NT2/D1 (cell line): Measurements from ENCODE around the gene PHYKPL.

Experiments used
- DNase-seq: peaks from one replicate; pipeline ENCODE4 v3.0.0-alpha.2; 2011; ENCODE audit warnings: low read depth, low spot score
- H3K27me3 ChIP-seq: 2 replicates; pipeline ENCODE4 v1.6.0; 2011; ENCODE audit warnings: mild to moderate bottlenecking; ENCODE audit not compliant: insufficient read length, insufficient read depth
- H3K36me3 ChIP-seq: 2 replicates; pipeline ENCODE4 v1.6.1; 2011; ENCODE audit warnings: mild to moderate bottlenecking, low read length, mixed read lengths; ENCODE audit not compliant: insufficient read depth, insufficient read length
- H3K4me1 ChIP-seq: 2 replicates; pipeline ENCODE4 v1.5.1; 2011; ENCODE audit not compliant: insufficient read depth, insufficient read length
- H3K4me3 ChIP-seq: 2 replicates; pipeline ENCODE4 v1.5.1; 2011; ENCODE audit warnings: low read depth; ENCODE audit not compliant: insufficient read length
- H3K9ac ChIP-seq: 2 replicates; pipeline ENCODE4 v1.6.0; 2011; ENCODE audit warnings: low read depth; ENCODE audit not compliant: insufficient read length
- H3K9me3 ChIP-seq: 2 replicates; pipeline ENCODE4 v1.5.1; 2011; ENCODE audit warnings: mild to moderate bottlenecking, low read length; ENCODE audit not compliant: insufficient read depth
- SUZ12 ChIP-seq: IDR thresholded peaks from 2 replicates; pipeline ENCODE4 v1.6.1; 2011; ENCODE audit not compliant: insufficient read length, insufficient read depth; ENCODE audit errors: extremely low read depth
- YY1 ChIP-seq: IDR thresholded peaks from 2 replicates; pipeline ENCODE4 v1.6.1; 2011; ENCODE audit not compliant: insufficient read length, insufficient read depth
- ZNF274 ChIP-seq: IDR thresholded peaks from 2 replicates; pipeline ENCODE4 v1.6.1; 2011; ENCODE audit warnings: mild to moderate bottlenecking, low read depth, low read length

PHYKPL gene

DNA sequence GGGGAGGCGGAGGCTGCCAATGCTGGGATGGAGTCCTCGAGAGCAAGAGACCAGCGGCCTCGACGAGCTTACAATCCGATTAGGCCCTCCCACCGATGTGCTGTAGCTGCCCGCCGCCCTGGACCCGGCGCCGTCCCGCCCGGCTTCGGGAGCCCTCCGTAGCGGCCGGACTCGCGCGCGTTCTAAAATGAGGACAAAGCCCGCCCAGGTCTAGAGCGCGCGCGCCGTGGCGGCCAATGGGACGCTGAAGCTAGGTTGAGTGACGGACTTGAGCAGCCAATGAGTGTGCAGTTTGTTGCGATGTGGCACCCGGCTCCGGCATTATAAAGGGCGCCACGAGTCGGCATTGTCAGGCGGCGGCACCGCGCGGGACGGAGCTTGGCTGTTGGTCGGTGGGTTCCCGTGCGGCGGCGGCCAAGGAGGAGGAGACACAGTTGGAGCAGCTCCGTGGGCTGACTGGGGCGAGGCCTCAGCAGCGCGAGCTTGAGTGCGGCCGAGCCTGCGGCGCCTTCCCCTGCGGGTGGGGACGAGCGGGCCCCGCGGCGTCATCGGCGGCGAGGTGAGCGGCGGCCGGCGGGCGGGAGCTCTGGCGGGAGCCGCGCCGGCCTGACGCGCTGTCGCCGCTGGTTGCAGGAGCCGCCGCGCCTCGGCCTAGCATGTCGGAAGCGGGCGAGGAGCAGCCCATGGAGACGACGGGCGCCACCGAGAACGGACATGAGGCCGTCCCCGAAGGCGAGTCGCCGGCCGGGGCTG is 28.2 kb downstream of the PHYKPL start, which contains the start of gene HNRNPAB:
Gene HNRNPAB (plus strand): TSS at position 352 of the 753 bp plus-strand sequence. CDS start 305 bp downstream, at position 657.
- Histone ChIP-seq H3K27me3 (no peaks in the 10 kb centered on the region), H3K9ac (peak within 1 kb of the TSS; percentile 99), H3K4me1 (peaks cover 6% of the 10 kb centered on the region), H3K4me3 (peak within 1 kb of the TSS; percentile 90), H3K36me3 (peaks cover 43% of the 10 kb centered on the region), H3K9me3 (no peaks in the 10 kb centered on the region)
- peak; percentile 92 for DNase-seq
- no peak for TF ChIP-seq SUZ12
- peak; percentile 29 for TF ChIP-seq YY1
- no peak for TF ChIP-seq ZNF274

- no peak for DNase-seq
- H3K9ac ChIP-seq = peak overlapping the region; percentile 93
- no peaks in the 10 kb centered on the region for H3K27me3 ChIP-seq
- no peaks in the 10 kb centered on the region for H3K9me3 ChIP-seq
- no peak for TF ChIP-seq ZNF274
- TF ChIP-seq YY1 = no peak
- TF ChIP-seq SUZ12 = no peak
- H3K4me1 ChIP-seq = peaks cover 5% of the 10 kb centered on the region
- peaks cover 36% of the 10 kb centered on the region for H3K36me3 ChIP-seq
- peak overlapping the region; percentile 90 for H3K4me3 ChIP-seq
These were observed 28.9 kb downstream of the PHYKPL start for GRCh38 chr5:178203670-178204181.

DNA sequence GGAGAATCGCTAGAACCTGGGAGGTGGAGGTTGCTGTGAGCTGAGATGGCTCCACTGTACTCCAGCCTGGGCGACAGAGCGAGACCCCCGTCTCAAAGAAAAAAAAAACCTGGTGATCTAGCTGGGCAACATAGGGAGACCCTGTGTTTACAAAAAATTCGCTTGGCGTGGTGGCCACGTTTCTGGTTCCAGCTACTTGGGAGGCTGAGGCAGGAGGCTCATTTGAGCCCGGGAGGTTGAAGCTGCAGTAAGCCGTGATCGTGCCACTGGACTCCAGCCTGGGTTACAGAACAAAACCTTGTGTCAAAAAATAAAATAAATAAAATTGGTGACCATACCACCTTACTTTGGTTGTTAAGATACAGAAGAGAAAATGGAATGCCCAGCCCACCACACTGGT is 30.1 kb downstream of the PHYKPL start:
- no peak overlapping the region for H3K9ac ChIP-seq
- TF ChIP-seq ZNF274 = no peak
- no peak for TF ChIP-seq YY1
- no peak for TF ChIP-seq SUZ12

GRCh38 chr5:178201927-178202235 is 30.7 kb downstream of the PHYKPL start:
- TF ChIP-seq SUZ12 (no peak), YY1 (no peak), ZNF274 (no peak)
- Histone ChIP-seq H3K4me3 (no peak overlapping the region), H3K9me3 (no peaks in the 10 kb centered on the region), H3K4me1 (peaks cover 5% of the 10 kb centered on the region), H3K36me3 (peaks cover 18% of the 10 kb centered on the region), H3K9ac (no peak overlapping the region), H3K27me3 (no peaks in the 10 kb centered on the region)
- no peak for DNase-seq

More for the DNA sequence above, 30.1 kb downstream of the PHYKPL start:
- Histone ChIP-seq H3K9me3 (no peaks in the 10 kb centered on the region), H3K27me3 (no peaks in the 10 kb centered on the region), H3K4me3 (no peak overlapping the region), H3K36me3 (peaks cover 24% of the 10 kb centered on the region), H3K4me1 (peaks cover 5% of the 10 kb centered on the region)
- DNase-seq = no peak

DNA sequence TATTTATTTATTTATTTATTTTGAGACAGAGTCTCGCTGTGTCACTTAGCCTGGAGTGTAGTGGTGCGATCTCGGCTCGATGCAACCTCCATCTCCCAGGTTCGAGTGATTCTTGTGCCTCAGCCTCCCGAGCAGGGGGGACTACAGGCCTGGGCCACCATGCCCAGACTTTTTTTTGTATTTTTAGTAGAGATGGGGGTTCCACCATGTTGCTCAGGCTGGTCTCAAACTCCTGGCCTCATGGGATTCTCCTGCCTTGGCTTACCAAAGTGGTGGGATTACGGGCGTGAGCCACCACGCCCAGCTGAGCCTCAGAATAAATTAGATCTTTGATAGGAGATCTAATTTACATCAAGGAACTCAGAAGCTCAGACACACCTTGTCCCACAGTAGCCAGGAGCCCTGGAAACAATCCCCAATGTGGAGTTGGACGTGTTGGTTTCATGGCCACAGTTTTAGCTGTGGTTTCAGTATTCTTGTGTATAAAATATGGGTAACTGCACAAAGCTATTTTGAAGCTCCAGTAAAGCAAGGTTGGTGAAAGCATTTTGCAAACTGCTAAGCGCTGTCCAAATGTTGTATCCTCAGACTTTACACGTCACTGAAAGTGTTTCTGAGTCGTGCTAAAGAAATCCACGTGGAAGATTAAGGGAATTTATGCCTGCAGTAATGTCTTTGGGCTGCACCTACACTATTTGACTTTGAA is 31.2 kb downstream of the PHYKPL start:
- H3K4me3 ChIP-seq = no peak overlapping the region
- peaks cover 13% of the 10 kb centered on the region for H3K36me3 ChIP-seq
- H3K9me3 ChIP-seq = no peaks in the 10 kb centered on the region
- H3K9ac ChIP-seq = no peak overlapping the region
- TF ChIP-seq YY1 (no peak), SUZ12 (no peak)
- peaks cover 5% of the 10 kb centered on the region for H3K4me1 ChIP-seq
- no peaks in the 10 kb centered on the region for H3K27me3 ChIP-seq
- DNase-seq = no peak

- H3K9ac ChIP-seq = no peak overlapping the region
- TF ChIP-seq YY1 = no peak
These were observed 32.8 kb downstream of the PHYKPL start for GRCh38 chr5:178199581-178200434.

More at GRCh38 chr5:178199581-178200434, 32.8 kb downstream of the PHYKPL start:
- Histone ChIP-seq H3K36me3 (no peaks in the 10 kb centered on the region), H3K27me3 (no peaks in the 10 kb centered on the region), H3K9me3 (no peaks in the 10 kb centered on the region), H3K4me3 (no peak overlapping the region), H3K4me1 (peaks cover 5% of the 10 kb centered on the region)
- DNase-seq = no peak
